ENCODE data around the gene C9orf50.
"Not testable (repeated sequence)": the region's sequence is repeated elsewhere in the genome, so short reads cannot be mapped to it uniquely, and the experiment has no call there.

C9orf50 gene
- long read RNA-seq, donor 1: 0 reads
- long read RNA-seq, donor 2: 0 reads
- long read RNA-seq, donor 3: 0 reads
- long read RNA-seq, donor 4, partial matches to known transcripts: 12 of 18 reads
- long read RNA-seq, donor 4, other reads (novel, unspliced or antisense): 6 of 18 reads
- long read RNA-seq, donor 5, partial matches to known transcripts: 25 of 56 reads
- long read RNA-seq, donor 5, other reads (novel, unspliced or antisense): 31 of 56 reads
- long read RNA-seq, donor 6: 0 reads
- long read RNA-seq, donor 7: 0 reads
- long read RNA-seq, donor 8: 0 reads

GRCh38 chr9:129620669-129621295 is at the start of gene C9orf50:
TSS of gene C9orf50 (minus strand) at chr9:129621101. CDS start at chr9:129620574, 527 bp downstream.
- DNase-seq: no peak

- DNase-seq: no peak
These were observed 49.0 kb upstream of the C9orf50 start for GRCh38 chr9:129669946-129670345.

- DNase-seq: no peak
These were observed 48.3 kb upstream of the C9orf50 start for GRCh38 chr9:129669141-129669718.

- no peak for DNase-seq
These were observed 46.9 kb upstream of the C9orf50 start for GRCh38 chr9:129667850-129668249.

GRCh38 chr9:129667378-129667777 is 46.5 kb upstream of the C9orf50 start:
- no peak for DNase-seq

GRCh38 chr9:129666575-129666974 is 45.7 kb upstream of the C9orf50 start:
- DNase-seq: no peak

- no peak for DNase-seq
These were observed 45.1 kb upstream of the C9orf50 start for GRCh38 chr9:129665814-129666520.

- no peak for DNase-seq
These were observed 44.5 kb upstream of the C9orf50 start, which contains the start of gene PRRX2 for GRCh38 chr9:129665389-129665775. TSS of gene PRRX2 (plus strand) at chr9:129665647. CDS start at chr9:129665868, 221 bp downstream.

- peak; percentile 47 for DNase-seq
These were observed 44.0 kb upstream of the C9orf50 start for GRCh38 chr9:129664746-129665388.

- not testable (repeated sequence) for DNase-seq
These were observed 41.3 kb upstream of the C9orf50 start for GRCh38 chr9:129662239-129662638.

GRCh38 chr9:129661029-129661428 is 40.1 kb upstream of the C9orf50 start:
- DNase-seq: no peak

- DNase-seq: no peak
These were observed 36.0 kb upstream of the C9orf50 start for GRCh38 chr9:129656795-129657390.

GRCh38 chr9:129655696-129656095 is 34.8 kb upstream of the C9orf50 start:
- no peak for DNase-seq

- no peak for DNase-seq
These were observed 34.3 kb upstream of the C9orf50 start for GRCh38 chr9:129655154-129655553.

- peak; percentile 71 for DNase-seq
These were observed 33.7 kb upstream of the C9orf50 start for GRCh38 chr9:129654554-129655040.

- DNase-seq: no peak
These were observed 33.1 kb upstream of the C9orf50 start for GRCh38 chr9:129653823-129654553.

GRCh38 chr9:129650680-129651235 is 29.9 kb upstream of the C9orf50 start:
- DNase-seq: no peak

- DNase-seq: no peak
These were observed 29.1 kb upstream of the C9orf50 start for GRCh38 chr9:129649726-129650679.

GRCh38 chr9:129648764-129649115 is 27.8 kb upstream of the C9orf50 start:
- no peak for DNase-seq
